DMS 273 treated with DMSO at 0.1 percent for 48 hours (cell line): Measurements from ENCODE around the gene RBM23.
"Not testable (repeated sequence)": the region's sequence is repeated elsewhere in the genome, so short reads cannot be mapped to it uniquely, and the experiment has no call there.

Source experiments
- DNase-seq: peaks from one replicate; lab custom pipeline; 2025; lab: John Stamatoyannopoulos, UW

The RBM23 gene

DNA sequence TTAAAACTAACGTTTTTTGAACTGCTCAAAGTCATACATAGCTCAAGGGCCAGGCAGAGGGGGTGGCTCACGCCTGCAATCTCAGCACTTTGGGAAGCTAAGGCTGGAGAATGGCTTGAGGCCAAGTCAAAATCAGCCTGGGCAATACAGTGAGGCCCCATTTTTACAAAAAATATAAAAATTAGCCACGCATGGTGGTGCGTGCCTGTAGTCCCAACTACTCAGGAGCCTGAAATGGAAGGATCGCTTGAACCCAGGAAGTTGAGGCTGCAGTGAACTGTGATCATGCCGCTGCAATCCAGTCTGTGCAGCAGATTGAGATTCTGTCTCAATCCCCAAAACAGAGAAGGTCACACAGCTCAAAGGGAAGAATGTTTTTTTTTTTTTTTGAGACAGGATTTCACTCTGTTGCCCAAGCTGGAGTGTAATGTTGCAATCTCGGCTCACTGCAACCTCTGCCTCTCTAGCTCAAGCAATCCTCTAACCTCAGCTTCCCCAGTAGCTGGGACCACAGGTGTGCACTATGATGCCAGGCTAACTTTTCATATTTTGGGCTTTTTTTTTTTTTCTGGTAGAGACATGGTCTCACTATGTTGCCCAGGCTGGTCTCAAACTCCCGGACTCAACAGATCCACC is 2.9 kb downstream of the RBM23 start:
- no peak for DNase-seq

DNA sequence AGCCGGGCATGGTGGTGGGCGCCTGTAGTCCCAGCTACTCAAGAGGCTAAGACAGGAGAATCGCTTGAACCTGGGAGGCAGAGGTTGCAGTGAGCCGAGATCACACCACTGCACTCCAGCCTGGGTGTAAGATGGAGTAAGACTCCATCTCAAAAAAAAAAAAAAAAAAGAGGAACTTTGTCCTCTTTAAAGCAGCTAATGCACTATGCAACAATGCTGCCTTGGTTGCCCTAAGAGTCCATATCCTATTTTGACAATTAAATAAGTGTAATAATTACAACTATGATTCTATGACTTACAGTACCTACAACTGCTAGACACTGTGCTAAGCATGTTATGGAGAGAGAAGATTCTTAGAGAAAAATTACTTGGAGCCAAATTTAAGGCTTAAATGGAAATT is 4.1 kb downstream of the RBM23 start:
- DNase-seq = not testable (repeated sequence)

DNA sequence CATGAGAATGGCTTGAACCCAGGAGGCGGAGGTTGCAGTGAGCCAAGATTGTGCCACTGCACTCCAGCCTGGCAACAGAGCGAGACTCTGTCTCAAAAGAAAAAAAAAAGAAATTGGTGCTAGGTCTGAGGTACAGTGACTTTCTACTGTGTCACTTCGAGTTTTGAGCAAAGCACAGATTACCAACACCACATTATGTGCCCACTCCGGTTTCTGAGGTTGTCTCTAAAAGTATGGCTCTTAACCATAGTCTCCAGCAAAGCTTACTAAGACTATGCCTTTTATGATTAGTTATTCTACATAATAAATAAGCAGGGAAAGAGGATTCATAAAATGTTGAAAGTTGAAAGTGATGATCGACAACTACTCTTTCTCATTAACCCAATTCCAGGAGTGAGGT is 8.0 kb downstream of the RBM23 start:
- no peak for DNase-seq

DNA sequence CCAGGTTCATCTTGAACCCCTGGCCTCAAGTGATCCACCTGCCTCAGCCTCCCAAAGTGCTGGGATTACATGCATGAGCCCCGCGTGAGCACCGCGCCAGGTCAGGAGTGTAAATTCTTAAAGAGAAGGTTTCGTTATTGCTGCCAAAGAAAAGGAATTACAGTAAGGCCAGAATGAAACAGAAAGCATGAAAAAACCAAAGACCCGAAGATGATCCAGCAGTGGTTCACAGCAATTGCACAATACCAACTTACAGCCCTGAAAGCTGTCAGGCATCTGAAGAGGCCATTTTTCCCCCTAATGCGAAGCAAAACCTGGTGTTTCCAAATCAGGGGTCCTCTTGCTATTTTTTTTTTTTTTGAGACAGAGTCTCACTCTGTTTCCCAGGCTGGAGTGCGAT is 10.3 kb downstream of the RBM23 start:
- DNase-seq = no peak

DNA sequence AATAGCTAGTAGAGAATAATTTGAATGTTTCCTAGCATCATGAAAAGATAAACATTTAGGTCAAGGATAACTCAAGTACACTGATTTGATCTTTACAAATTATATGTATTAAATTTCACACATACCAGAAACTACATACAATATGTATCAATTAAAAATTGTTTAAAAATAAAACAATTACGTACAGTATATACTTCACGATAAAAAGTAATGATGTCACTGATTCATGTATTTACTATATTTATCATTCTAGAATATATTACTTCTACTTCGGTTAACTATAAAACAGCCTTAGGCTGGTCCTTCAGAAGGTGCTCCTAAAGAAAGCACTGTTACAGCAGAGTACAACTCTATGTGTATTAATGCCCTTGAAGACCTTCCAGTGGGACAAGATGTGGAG is 11.5 kb downstream of the RBM23 start:
- no peak for DNase-seq

DNA sequence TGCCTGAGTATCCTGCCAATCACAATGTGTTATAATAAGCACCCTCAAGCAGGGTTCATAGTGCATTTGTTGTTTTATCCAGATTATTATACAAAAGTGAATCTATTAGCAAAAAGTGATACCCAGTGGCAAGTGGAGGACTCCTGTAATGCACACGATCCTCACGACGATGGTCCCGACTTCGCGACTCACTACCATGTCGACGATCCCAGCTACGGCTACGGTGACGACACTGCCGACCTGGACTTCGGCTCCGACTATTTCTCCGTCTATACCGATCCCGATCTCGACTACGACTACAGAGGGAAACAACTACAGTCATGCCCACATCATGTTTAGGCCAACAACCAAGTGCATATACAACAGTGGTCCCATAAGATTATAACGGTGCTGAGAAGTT is 12.9 kb downstream of the RBM23 start:
- no peak for DNase-seq

DNA sequence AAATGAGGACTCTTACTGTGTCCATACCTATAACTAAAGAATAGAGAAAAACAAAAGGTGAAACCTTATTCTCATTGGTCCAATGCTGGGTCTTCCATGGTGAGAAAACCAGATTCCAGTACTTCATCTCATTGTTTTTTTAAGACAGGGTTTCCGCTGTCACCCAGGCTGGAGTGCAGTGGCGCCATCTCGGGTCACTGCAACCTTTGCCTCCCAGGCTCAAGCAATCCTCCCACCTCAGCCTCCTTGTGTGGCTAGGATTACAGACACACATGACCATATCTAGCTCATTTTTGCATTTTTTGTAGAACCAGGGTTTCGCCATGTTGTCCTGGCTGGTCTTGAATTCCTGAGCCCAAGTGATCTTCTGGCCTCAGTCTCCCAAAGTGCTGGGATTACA is 13.3 kb downstream of the RBM23 start:
- DNase-seq = no peak

DNA sequence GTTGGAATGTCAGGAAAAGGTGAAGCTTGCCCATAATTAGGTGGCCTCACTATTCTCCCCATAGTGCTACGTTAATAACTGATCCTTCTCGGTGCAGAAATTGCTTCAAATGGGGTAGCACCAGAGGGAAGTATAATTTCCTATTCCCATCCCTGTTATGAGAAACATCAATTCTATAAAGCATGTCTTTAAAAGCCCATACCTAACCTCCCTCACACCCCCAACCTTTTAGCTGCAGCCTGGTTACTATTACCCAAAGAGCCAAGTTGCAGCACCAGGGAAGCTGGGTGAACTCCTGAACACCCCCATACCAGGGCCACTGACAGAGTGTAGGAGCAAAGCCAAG is 15.2 kb downstream of the RBM23 start:
- no peak for DNase-seq

DNA sequence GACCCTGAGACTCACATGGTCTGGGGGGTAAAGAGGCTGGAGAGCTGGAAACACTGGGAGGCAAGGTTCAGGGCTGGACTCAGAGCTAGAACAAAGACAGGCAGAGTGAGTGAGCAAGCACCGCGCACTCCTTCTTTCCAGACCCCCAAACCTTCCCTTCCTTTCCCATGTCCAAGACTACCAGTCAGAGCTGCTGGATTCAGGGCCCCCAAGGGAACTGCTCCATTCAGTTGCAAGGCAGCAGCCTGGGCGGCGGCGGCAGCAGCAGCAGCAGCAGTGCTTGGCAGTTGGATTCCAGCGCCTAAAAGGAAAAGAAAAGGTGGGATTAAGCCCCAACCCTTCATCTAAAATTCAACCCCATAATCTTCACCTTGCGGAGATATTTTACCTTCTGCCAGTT is 17.1 kb downstream of the RBM23 start:
- DNase-seq = no peak

DNA sequence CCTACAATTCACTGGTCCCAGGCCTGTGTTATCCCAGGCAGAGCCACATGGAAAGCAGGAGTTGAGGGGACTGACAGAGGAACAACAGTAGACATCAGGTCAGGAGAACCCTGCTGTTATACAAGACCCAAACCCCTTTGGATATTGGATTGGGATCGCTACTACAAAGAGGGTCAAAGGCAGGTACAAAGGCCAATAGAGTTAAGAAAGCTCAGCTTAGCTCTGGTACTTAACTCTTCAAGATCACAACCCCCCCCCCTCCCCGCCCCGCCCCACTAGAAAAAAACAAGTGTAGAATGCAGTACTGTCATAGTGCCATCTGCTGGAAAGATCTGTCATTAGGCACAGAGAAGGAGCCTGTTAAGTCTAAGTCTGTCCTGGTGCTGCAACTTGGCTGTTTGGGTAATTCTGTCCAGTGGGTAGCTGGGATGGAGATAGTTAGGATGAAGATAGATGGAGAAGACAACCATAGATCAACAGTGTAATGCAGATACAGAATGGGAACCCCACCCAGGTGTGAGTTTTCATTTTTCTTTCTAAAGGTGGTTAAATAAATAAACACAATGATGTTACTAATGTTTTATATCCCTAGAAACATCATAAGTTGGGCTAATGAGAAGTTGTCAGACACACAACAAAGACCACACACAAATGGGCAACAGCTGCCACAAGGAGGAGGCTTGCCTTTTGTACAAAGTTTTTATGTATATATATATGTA is 18.7 kb downstream of the RBM23 start:
- peak; percentile 35 for DNase-seq

DNA sequence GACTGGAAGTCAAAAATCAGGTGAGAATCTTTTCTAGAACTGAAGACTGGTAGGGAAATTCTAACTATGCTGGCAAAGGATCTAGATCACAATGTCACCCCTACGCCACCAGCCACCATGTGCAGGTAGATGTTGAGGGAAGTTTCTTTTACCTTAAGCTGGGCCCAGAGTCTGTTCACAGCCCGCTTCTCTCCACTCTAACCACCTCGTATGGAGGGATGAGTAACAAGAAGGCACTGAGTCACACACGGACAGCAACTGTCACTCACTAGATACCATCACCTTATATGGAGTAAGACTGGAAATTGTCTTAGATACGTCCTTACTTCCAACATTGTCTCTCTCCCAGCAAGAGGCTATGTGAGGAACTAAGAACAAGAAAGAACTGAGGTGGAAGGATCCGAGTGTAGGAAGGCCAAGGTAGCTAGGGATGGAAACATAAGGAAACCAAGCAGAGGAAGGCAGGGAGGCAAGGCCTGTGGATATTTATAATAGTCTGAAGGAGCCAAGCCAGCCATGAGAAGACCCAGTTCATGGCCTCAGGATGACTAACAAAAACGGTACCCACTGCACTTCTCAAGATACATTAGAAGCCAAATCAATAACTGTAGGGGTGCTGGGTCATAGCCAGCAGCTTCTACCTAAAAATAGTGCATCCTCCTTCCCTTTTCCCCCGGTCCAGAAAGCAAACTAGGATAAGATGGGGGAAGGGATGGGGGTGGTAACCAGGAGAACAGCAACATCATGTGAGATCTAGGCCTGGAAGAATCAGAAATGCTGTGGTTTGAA is 20.5 kb downstream of the RBM23 start:
- DNase-seq = no peak

DNA sequence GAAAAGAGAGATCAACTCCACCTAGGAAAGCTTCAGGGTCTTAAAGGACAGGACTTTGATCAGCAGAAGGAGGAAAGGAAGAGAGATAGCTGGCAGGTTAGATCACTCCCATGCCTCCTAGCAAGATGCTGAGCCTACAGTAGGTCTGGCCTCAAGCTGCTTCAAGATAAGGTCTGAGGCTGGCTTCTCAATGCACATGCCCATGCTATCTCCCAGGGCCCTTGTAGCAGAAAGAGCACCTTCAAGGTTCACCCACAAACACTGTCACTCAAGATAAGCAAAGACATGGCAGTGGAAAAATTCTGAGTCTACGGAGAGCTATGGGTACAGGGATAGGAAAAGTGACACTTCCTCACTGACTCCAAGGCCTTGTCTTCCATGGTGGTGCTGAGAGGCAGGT is 21.6 kb downstream of the RBM23 start:
- no peak for DNase-seq

DNA sequence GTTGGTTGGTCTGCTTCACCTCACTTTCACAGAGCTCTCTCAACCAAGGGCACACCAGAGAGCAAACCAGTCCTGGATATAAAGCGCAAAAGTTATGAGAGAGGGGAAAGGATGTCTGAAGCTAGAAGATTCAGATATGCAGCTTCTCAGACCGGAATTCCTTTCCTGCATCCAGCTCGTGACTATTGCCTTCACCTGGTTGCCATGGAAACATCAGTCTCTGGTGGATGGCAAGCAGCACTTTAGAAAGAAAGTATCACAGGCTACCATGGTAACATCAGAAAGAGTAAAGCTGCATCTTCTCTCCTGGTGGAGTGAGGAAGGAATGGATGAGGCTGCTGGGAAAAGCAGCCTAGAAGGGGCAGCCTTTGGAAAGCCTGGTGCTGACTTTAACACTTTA is 22.2 kb downstream of the RBM23 start:
- DNase-seq = no peak

DNA sequence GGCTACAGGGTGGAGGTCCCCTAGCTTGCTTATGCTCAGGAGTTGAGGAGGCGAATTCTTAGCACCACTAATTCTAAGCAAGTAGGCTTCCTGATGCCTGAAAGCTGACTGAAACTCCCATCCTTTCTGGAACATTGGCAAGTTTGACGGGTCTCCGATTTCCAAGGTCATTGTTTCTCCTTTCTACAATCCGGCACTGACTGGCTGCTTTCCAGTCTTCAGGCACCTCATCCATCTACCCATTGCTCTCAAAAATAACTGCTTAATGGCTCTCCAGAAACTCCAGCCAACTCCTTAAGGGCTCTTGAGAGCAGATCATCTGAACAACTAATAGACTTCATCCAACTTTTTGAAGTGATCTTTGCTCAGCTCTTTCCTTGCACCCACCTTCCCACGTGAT is 22.6 kb downstream of the RBM23 start:
- DNase-seq = no peak

DNA sequence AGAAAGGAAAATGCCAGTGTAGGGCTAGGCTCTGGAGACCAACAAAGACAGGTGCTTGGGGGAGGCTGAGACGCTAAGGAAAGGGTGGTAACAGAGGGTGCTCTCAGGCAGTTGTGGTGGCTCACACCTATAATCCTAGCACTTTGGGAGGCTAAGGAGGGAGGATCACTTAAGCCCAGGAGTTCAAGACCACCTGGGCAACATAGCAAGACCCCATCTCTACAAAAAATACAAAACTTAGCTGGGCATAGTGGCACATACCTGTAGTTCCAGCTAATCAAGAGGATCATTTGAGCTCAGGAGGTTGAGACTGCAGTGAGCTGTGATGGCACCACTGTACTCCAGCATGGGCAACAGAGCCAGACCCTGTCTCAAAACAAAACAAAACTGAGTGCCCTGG is 23.5 kb downstream of the RBM23 start:
- no peak for DNase-seq

DNA sequence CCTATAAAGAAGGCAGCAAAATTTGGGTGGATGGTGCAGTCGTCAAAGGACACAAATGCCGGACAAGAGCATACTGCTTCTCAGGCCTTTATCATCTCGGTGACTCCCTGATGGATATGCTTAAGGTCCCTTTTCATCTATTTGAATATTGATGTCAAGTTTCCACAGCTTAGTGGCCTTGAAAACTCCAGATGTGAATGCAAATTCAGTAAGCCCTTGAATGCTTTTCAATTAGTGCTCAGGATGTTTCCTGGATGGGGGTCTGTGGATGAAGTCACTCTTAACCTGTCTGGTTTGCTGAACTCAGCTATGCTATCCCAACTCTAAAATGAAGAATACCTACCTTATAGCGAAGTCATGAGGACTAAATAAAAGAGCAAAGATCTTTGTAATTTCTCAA is 25.2 kb downstream of the RBM23 start:
- DNase-seq = no peak

DNA sequence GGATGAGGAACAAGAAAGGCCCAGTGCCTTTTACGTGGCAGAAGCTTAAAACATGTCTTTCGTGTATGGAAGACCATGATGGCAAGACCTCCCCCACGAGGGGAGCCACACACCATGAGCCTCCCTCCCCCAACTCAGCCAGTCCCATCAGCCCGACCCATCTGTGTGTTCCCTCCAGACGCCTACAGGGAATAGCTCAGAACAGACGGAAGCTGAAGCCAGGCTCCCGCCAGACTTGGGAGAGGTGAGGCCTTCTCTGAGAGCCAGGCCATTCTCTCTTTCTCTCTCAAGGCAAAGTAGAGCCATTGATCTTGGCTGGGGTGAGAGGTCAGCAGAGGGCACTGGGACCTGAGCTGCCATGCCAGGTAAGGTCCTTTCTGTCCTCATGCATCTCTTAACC is 26.5 kb downstream of the RBM23 start:
- DNase-seq = no peak

DNA sequence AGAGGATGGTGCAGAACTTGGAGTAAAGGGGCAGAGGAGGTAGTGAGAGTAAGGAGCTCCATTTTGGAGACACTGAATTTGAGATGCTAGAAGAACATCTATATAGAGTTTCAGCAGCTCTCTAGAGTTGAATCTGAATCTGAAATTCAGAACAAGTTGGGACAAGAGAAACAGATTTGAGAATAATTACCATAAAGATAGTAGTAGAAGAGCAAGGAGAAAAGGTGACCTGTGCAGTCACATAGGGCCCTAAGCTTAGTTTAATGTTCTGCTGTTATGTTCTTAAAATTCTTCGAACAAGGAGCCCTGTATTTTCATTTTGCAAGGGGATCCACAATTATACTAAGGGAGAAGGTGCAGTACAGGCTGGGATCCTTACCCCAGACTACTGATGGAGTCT is 28.5 kb downstream of the RBM23 start:
- peak; percentile 22 for DNase-seq

DNA sequence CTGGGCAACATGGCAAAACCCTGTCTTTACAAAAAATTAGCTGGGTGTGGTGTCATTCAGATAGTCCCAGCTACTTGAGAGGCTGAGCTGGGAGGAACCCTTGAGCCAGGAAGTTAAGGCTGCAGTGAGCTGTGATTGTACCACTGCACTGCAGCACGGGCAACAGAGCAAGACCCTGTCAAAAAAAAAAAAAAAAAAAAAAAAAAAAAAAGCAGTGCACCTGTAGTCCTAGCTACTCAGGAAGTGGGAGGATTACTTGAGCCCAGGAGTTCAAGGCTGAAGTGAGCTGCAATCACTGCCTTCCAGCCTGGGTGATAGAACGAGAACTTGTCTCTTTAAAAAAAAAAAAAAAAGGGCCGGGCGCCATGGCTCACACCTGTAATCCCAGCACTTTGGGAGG is 30.3 kb downstream of the RBM23 start:
- no peak for DNase-seq

DNA sequence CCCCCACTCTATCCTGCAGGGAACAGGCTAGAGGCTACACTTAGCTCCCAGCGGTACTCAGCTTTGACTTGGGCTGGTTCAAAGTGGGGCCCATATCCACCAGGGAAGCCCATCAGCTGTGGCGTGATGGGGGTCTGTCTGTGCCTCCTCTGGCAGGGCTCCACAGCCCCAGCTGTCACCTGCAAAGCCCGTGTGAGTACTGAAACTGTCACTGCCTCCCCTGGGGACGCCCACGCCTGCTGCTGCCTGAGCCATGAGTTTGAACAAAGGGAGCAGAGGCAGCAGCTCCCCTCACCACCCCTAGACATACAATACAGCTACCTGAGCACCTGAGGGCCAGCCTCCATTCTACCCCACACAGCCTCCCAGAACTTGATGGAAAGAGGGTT is 31.0 kb downstream of the RBM23 start:
- no peak for DNase-seq

DNA sequence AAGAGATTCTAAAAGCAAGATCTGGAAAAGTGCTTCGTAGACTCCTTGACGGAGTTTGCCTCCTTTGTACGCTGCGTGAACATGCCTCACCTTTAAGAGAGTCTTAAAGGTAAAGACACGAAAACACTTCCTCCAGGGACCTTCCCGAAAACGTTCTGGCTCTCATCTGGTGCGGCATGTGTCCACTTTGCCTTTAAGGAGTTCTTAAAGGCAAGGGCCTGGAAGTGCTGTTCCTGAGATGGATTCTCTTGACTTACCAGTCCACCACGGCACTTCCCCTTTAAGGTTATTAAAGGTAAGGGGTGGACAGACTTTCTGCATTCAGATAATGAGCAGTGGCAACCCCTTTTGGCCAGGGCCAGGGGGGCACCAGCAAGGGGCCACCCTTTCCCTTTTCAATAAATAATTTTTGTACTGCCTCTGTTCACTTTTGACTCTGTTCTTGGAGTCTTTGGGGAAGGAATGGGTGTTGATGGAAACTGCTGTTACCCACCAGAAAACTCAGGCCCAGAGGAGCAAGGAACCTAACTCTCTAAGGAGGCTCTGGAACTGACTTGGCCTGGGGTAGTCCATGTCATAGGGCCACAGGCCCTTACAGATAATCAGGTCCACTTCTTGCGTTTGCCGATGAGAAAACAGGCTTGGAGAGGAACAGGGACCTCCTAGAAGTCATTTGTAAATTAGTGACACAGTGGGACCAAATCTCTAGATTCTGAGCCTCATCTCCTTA is 31.5 kb downstream of the RBM23 start:
- peak; percentile 43 for DNase-seq

DNA sequence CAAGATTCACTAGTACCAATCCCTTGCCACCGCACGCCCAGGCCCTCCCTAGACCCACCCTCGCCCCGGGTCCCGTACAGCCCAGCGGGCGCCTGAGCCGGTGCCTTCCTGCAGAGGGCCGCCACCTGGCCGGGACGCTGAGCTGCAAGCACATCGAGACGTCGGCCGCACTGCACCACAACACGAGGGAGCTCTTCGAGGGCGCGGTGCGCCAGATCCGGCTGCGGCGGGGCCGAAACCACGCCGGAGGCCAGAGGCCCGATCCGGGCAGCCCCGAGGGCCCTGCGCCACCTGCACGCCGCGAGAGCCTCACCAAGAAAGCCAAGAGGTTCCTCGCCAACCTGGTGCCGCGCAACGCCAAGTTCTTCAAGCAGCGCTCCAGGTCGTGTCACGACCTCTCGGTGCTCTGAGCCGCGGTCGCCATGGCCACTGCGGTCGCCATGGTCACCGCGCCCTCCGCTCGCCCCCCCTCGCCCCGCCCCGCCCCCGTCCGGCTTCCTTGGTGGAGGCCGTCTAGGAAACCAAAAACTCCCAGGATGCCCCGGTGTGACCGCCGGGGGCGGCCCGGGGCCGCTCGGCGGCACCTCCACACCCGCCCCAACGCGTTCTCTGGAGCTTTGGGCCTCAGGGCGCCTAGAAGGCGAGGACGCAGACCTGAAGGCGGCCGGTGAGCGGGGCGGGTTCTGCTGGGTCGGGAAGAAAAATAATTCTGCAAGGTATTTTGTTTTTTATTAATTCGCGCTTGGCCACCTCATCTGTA is 32.3 kb downstream of the RBM23 start:
- no peak for DNase-seq
